GM12891 (cell line): ENCODE measurements around the gene ADGRG1.

Source experiments
- DNase-seq: peaks from one replicate; pipeline ENCODE4 v3.0.0; 2011; ENCODE audit warnings: low spot score; ENCODE audit not compliant: insufficient read length
- FAIRE-seq: peaks from 2 replicates; lab custom pipeline; 2011; peaks lifted over from hg19 to GRCh38; lab: Jason Lieb, UNC
- PAX5 ChIP-seq: IDR thresholded peaks from 2 replicates; pipeline ENCODE4 v1.6.1; 2011; ENCODE audit warnings: low read length, moderate library complexity, mild to moderate bottlenecking; ENCODE audit not compliant: insufficient read depth, severe bottlenecking
- POLR2A ChIP-seq: IDR thresholded peaks from 2 replicates; pipeline ENCODE4 v1.6.1; 2011; ENCODE audit warnings: low read depth, low read length, control low read depth
- POLR2AphosphoS5 ChIP-seq: IDR thresholded peaks from 2 replicates; pipeline ENCODE4 v1.6.1; 2011; ENCODE audit warnings: low read depth, low read length, control low read depth
- POU2F2 ChIP-seq: IDR thresholded peaks from 2 replicates; pipeline ENCODE4 v1.6.1; 2011; ENCODE audit warnings: low read depth, mild to moderate bottlenecking, control low read depth, low read length, moderate library complexity
- SPI1 ChIP-seq: IDR thresholded peaks from 2 replicates; pipeline ENCODE4 v1.6.1; 2011; ENCODE audit warnings: low read depth, low read length, control low read depth
- TAF1 ChIP-seq: IDR thresholded peaks from 2 replicates; pipeline ENCODE4 v1.6.1; 2011; ENCODE audit warnings: low read depth, low read length, control low read depth

Gene ADGRG1

DNA sequence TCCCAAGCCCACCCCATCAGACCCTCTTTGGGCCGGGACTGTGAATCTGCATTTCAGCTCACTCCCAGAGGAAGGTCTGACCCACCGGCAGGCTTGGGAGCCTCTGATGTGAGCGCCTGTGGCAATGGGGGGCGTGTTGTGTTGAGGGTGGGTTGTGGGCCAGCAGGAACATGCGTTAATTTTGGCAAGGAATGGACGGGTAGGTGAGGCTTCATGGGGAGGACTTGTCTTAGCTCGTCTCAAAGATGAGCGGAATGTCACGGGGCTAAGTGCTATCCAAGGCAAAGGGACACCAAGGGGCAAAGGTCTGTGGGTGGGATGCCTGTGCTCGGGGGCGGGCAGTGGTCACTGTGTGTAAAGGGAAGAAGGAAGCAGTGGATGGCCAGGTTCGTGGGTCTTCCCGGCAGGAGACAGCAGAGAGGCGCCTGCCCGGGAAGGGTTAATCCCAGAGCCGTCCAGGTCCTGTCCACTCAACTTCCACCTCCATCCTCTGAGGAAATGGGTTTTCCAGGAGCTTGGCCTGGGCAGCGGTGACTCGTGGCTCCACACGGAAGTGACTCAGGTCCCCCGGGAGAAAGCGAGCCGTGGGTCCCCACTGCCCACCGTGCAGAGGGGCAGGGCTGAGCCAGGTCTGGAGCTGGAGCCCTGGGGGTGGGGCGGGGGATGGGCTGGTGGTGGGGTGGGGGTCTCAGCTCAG lies 17.4 kb downstream of the ADGRG1 start:
- FAIRE-seq (no peak), DNase-seq (no peak)
- TF ChIP-seq POLR2AphosphoS5 = no peak
- TF ChIP-seq TAF1 = no peak
- no peak for TF ChIP-seq PAX5

DNA sequence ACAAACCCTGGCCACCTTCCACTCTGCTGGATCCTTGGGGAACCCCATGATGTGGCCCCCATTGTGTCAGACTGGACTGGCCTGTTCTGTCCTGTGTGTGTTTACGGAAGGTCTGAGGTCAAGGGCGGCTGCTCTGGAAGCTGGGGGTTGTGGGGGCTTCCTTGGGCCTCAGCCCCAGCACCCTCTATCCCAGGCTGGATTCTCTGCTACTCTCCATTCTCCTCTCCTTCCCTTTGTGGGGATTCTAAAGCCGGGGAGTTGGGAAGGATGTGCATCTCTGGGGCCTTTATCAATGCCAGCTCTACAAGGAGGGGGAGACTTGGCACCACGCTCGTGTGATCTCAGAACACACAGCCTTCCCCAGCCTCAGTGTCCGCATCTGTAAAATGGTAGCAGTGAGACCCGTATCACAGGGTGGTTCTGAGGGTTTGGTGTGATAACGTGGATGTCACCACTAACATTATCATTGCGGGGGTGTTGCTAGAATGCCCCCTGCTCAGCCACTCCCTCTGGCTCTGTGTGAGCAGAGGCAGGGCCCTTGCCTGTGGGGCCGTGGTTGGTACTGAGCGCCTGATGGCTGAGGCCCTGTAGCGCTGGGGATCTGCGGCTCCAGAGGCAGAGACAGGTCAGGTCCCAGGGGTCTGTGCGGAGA lies 18.1 kb downstream of the ADGRG1 start:
- DNase-seq (no peak), FAIRE-seq (peak; percentile 51)
- TF ChIP-seq POU2F2 (no peak), SPI1 (no peak), POLR2A (no peak), PAX5 (no peak), POLR2AphosphoS5 (no peak), TAF1 (no peak)

DNA sequence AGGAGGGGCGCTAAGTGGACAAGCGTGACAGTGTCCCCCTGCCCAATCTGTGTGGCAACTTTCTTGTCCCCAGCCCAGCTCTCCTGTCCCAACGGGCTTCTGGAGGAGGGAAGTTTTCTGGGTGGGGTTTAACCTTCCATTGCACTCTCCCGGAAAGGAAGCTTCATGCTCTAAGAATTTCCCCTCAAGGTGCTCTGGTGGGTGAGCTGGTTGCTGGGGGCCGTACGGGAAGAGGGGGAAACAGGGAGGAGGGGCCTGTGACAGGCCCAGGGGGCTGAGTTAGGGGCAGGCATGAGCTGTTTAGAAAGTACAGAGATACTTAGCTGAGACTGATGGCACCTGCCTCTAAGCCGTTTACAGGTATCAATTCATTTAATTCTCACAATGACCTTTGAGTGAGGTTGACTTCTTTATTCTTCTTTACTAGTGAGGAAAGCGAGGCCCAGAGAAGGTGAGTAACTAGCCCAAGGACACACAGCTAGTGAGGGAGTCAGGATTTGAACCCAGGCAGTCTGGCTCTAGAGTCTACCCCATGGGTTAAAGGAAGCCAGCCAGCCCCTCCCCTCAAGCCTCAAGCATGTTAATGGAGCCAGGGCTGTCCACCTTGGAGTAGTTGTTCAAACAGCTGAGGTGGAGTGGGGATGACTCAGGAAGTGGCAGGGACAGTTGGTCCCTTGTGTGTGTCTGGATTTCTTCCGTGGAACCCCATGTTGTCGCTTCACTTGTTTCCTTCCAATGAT lies 18.9 kb downstream of the ADGRG1 start:
- FAIRE-seq = peak; percentile 31
- no peak for DNase-seq
- TF ChIP-seq POU2F2 (no peak), TAF1 (no peak)

DNA sequence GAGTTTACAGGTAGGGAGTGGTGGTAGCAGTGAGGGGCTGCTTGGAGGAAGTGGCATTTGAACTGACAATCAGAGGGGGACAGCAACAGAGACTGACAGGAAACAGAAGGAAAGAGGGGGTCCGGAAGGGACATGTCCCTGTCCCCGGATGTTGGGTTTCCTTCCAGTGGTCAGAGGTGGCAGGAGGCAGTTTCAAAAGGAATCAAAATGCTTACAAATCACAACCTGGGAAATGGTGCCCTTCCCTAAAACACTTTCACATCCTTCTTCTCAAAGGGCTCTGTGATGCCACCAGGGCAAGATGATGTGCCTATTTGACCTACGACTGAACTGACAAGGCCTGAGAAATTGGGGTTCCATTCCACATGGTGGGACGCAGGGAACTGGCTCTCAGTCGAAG lies 19.7 kb downstream of the ADGRG1 start:
- DNase-seq (no peak), FAIRE-seq (no peak)
- no peak for TF ChIP-seq POLR2A
- TF ChIP-seq SPI1 = peak; percentile 84

DNA sequence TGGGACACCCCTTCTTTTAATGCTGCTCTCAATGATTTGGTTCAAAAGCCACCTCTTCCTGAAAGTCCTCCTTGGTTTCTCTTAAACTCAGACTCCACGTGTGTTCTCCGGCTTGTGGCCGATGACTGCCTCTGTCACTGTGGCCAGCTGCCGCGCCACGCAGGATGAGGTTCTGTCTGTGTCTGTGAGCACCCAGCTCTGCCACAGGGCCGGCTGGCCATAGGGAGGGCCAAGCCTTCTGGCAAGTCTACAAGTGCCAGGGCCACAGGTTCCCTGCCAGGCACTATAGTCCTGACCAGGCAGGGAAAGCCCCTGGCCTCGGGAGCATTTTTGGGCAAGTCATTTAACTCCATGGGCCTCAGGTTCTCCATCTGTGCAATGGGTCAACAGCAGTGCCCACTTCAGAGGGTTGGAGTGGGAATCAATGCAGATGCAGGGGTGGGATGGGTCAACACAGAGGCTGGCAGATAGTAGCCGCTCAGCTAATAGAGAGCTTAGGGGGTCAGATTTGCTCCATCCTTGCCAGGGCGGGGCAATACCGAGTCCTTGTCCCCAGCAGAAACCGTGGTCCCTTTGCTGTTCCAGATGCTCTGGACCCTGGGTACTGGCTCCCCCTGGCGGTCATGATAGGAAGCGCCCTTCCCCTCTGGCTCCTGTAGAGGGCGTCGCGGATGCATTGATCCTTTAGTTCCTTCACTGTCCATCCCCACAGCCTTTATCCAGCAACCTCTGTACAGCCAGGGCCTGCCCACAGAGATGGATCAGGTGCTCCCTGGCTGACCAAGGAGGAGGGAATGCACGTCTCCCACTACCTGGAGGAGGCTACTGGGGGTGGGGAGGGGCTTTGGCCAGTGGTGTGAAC lies 20.4 kb downstream of the ADGRG1 start:
- TF ChIP-seq TAF1 (no peak), SPI1 (no peak), POLR2AphosphoS5 (no peak), POU2F2 (peak; percentile 42; the same call in 1 of the 2 replicates), PAX5 (no peak)
- DNase-seq (peak; percentile 92), FAIRE-seq (peak; percentile 95)

DNA sequence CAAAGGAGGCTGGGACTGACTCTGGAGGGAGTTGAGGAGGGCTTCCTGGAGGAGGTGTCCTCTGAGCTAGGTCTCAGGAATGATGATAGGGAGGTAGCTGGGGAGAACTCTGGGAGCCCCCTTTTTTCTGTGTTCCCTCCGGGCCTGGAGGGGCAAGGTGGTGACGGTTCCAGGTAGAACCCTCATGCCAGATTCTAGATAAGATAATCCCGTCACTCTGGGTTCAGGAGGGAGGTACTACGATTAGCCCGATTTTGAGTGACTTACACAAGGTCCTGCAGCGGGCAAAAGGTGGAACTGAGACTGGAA lies 21.0 kb downstream of the ADGRG1 start:
- FAIRE-seq (no peak), DNase-seq (no peak)
- TF ChIP-seq POLR2A = no peak
- TF ChIP-seq TAF1 = no peak
- TF ChIP-seq POU2F2 = no peak

DNA sequence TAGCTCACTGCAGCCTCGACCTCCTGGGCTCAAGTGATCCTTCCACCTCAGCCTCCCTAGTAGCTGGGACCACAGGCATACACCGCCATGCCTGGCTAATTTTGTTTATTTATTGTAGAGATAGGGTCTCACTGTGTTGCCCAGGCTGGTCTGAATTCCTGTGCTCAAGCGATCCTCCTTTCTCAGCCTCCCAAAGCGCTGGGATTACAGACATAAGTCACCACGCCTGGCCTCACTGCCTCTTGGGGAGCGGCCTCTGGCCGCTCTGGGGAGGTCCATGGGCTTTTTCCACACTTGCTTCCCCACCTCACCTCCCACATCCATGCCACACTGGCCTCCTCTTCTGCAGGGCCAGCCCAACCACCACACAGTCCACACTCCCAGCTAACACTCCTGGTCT lies 21.4 kb downstream of the ADGRG1 start:
- FAIRE-seq (no peak), DNase-seq (no peak)
- TF ChIP-seq POLR2A (no peak), POU2F2 (no peak), POLR2AphosphoS5 (no peak), TAF1 (no peak), PAX5 (no peak), SPI1 (no peak)

DNA sequence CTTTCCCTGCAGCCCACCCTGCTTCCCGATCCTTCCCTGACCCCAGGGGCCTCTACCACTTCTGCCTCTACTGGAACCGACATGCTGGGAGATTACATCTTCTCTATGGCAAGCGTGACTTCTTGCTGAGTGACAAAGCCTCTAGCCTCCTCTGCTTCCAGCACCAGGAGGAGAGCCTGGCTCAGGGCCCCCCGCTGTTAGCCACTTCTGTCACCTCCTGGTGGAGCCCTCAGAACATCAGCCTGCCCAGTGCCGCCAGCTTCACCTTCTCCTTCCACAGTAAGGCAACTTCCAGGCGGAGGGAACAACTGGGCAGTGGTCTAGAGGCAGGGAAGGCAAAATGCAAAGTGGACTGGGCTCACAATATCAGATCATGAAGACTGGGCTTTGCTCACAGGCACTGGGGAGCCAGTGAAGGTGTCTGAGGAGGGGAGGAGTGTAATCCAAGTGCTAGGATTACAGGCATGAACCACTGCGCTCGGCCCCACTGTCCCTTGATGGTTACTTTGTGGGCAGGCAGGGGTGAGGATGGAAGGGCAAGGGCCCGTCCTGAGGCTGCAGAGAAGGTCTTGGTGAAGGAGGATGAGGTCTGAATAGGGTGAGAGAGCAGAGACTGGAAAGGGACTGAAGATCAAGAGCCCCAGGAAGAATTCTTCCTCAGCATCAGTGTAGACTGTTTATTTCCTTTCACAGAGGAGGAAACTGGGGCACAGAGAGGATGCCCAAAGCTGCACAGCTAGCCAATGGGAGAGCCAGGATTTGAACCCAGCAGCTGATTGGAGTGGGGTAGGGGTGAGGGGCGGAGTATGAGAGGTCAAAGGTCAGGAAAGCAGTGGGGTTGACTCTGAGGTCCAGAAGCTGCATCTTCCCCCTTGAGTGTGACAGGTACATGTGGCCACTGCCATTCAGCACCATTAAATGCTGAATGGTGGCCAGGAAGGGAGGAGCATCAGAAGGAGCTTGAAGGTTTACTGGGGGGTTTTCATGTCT lies 23.2 kb downstream of the ADGRG1 start:
- TF ChIP-seq POLR2AphosphoS5 (no peak), POLR2A (no peak), SPI1 (no peak), PAX5 (no peak), TAF1 (no peak), POU2F2 (no peak)
- FAIRE-seq (no peak), DNase-seq (no peak)
